Measurements from ENCODE around the gene ABI3BP.

The ABI3BP gene

DNA sequence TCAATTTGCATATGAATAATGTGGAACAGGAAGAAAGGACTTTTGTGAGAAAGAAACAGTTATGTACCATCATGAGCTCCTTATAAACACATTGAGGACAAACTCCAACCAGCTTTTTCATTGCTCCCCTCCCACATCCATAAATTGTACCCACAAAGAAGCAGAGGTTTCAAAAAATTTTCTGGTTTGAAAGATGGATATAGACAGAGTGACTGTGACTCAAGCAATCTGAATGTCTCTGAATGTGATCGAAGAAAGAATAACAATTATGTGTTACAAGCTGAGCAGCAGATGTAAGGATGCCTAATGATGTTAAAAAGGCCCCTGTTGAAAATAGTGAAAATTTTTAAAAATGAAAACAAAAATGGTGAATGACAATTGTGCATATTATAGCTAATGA, 156.6 kb downstream of the ABI3BP start:
- peak; percentile 20 to 26 for DNase-seq (ENCODE audit: low read depth in 2 of 2)

DNA sequence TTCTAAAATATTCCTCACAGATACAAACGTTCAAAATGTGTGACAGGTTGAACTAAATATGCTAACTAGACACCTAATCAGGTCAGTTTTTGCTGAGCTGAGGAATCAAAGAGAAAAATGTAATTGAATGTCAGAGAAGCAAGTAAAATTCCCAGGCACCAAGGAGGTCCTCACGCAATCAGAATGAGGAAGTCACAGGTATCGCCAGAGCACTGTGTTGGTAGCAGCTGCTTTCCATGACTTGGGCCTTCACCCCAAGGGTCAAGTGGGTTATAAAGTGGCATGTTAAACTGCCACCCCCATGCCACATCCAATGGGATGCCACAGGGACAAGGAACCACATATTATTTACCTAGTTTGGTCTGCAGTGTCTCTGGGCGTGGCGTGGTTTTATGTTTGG, 158.9 kb downstream of the ABI3BP start:
- DNase-seq (ENCODE audit: low read depth in 2 of 2): no peak

DNA sequence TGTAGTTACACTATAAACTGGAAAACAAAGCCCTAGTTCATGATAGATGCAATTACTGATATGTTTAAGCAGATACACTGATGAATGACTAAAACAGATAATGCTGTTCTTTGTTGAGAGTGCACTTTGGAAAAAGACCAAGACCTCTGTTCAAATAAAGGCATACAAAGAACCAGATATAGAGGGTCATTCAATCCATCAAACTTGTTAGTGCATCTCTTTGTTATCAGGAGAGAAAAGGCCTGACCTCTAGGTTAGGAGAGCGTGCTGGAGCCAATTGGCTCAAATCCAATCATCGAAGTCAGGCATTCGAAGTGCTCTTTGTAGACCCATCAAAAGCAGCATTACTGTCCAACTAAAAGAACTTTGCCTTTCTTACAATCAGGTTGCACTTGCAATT, 159.7 kb downstream of the ABI3BP start:
- no peak for DNase-seq (ENCODE audit: low read depth in 2 of 2)

DNA sequence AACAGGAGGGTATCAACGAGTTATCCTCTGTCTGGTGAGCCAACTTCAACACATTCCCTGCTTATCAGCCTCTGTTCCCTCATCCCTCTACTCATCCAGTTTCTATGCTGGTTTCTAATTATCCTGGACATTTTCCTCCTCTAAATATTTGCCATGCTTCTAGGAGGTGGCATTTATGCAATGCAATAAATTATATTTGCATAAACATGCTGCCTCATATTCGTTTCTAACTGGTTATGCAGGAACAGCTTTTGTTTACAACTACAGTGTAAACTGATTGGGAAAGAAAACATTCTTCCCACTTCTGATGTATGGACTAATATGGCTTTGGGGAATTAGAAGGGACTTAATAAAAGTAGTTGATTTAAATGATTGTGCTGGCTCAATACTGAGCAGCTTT, 161.6 kb downstream of the ABI3BP start:
- no peak for DNase-seq (ENCODE audit: low read depth in 2 of 2)

DNA sequence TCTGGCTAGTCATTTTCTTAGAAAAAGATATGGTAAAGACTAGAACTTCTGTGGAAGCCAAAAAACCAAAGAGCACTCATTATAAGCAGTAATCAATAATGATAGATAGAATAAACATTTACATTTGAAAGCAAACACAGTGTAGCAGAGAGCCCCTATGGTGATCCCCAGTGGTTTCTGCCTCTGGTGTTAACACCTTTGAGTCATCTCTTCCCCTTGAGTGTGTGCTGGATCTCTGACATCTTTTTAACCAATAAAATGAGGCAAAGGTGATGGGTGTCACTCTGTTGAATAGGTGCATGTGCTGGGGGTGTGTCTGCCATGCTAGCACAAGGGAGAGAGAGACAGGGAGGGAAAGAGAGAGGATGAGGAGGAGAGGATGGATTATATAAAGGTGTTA, 162.3 kb downstream of the ABI3BP start:
- no peak for DNase-seq (ENCODE audit: low read depth in 2 of 2)

DNA sequence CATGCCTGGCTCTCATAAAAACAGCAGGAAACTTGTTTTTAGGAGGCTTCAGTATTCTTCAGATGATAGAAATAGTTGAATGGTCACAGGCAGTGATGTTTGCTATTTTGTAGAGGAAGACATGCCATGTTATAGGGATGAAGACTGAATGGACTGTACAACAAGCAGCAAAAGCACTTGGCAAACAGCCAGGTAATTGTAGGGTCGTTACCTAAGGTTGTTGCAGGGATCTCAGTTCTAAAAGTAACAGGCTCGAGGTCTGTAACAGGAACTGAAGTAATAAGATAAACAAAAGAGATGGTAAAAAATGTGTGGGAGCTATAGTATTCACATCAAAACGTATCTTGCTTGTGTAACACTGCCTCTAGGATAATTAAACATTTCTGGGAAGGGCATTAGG, 167.6 kb downstream of the ABI3BP start:
- no peak for DNase-seq (ENCODE audit: low read depth in 2 of 2)

DNA sequence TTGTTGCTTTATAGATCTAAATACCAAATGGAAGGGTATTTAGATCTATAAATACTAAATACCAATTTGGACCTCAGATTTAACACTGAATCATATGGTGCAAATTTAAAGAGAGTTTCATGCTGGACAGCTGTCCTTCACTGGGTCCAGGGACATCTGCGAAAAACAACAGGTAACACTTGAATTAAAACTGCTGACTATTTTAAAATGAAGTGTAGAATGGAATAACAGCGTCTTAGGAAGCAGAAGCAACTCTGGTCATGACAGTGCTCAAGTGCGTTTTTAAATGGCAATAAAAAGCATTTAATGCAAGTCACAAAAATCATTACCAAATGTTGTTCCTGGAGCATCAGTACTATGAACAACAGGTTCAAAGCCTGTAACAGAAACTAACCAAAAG, 177.6 kb downstream of the ABI3BP start:
- no peak for DNase-seq (ENCODE audit: low read depth in 2 of 2)

DNA sequence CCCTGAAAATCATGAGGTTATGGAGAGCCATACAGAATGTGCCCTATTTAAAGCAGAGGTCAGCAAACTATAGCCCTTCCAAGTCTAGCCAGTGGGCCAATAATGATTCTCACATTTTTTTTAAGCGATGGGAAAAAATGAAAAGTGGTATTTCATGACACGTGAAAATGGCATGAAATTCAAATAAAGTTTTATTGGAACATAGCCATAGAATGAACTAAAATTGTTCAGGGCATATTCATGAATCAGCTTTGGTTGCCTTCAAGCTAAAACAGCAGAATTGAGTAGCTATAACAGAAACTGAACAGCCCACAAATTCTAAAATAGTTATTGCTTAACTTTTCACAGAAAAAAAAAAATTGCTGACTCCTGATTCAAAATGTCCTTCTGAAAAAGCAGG, 179.4 kb downstream of the ABI3BP start:
- DNase-seq (ENCODE audit: low read depth in 2 of 2): no peak

DNA sequence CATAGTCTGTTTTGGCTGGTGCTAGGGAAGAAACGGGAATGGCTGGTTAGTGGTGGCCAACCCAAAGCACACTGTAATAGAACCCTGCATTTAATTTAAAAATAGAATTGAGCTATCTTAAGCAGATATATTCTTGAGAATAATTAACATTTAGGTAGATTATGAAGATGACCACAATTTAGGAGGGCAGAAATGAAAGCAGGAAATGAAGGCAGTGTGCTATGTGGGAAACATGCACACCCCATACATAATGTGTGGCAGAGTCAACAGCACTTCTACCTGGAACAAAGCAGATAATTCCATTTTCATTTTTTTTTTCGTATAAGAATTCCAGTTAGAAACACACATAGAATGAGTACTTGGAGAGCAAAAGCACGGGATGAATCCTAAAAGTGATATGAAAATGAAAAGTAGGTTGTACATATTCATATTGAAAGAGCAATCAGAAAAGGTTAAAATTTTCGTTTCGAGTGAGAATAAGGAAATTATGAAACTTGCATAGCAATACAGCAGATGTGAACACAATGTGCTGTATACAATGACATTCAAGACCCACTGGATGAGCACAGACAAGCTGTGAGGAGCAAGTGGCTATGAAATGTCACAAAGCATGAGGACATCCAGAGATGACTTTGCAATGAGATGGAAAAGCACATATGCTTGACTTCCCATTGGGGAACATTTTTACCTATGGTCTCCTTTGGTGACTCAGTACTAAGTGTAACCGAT, 181.3 kb downstream of the ABI3BP start:
- DNase-seq (ENCODE audit: low read depth in 2 of 2): no peak

DNA sequence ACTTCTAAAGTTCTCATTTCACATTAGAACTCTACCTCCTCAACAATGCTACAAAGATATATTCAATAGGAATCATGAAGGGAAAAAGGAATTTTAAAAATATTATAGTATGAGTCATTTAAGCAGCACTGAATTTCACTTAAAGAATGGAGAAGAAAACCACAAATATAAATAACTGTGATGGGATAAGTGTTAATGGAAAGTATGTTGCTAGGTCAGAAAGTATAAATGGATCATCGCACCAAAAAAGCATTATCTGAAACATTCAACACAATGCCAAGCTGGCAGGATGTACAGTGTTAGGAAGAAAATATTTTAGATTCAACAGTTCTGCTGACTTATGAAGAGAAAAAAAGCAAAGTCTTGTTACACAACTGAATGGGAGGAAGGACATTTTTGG, 182.6 kb downstream of the ABI3BP start:
- DNase-seq (ENCODE audit: low read depth in 2 of 2): peak; percentile 93

DNA sequence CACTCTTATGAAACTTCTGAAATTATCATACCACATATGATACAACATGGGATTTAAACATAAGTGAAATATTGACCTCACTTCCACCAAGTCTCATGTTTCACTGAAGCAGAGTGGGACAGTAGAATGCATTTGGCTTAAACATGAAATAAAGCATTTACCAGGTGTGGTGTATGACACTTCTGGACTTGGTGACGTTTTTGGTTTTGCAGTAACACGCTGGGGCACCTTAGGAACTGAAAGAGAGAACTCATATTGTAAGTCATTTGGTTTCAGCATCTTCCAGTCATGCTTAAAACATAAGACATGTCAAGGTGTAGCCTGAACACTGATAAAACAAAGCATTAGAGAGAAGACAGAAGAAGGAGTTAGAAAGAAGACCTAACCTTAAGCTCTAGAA, 188.6 kb downstream of the ABI3BP start:
- DNase-seq (ENCODE audit: low read depth in 2 of 2): no peak

DNA sequence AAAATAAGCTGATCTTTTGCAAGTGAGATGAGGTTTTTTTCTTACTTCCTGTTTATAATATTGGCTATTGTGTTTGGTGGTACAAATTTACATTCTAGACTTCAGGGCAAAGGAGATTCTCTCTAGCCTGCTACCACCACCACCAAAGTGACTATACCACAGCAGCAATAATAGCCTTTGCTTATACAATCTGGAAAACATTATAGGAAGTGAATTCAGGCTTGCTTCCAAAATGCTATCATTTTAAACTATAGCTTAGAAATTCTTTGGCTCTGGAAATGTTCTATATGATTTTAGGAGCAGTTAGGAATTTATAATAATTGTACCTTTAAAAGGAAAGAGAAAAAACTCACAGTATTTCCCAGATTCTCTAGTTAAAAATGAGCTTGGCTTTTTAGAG, 189.5 kb downstream of the ABI3BP start:
- DNase-seq (ENCODE audit: low read depth in 2 of 2): no peak

DNA sequence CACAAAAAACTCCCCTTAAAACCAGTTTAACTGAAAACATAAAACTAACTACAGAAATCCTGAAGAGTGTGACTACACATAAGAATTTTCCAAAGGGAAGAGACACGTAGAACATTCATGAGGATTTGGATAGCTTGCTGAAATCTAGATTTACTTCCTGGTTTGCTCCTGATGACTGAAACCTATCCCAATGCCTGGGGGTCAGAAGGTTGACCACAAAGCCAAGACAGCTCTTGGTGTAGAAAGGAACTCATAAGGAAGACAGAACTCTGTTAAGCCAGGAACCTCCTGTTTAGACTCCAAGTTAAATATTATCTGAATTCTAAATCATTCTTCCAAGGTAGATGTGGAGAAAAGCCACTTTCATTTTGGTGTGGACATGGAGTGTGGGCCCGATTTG, 191.1 kb downstream of the ABI3BP start:
- peak in 1 of 2 experiments; percentile 58 for DNase-seq (ENCODE audit: low read depth in 2 of 2)

DNA sequence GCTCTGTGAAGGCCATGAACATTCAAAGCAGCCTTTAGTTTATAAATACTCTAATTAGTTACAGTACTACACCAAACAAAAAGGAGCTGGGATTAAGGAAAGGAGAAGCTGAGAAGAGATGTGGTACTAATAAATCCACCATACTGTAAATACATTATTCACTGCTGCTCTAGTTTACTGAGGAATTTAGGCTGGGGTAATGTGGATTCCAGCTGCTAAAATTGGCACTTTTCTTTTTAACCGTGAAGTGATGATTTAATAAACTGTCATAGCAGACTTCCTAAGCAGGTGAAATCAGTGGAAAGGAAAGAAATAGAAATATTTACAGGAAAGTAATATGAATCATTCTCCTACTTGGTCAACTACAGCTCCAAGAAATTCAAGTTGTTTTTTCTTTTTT, 195.2 kb downstream of the ABI3BP start:
- DNase-seq (ENCODE audit: low read depth in 2 of 2): peak; percentile 74 to 76

DNA sequence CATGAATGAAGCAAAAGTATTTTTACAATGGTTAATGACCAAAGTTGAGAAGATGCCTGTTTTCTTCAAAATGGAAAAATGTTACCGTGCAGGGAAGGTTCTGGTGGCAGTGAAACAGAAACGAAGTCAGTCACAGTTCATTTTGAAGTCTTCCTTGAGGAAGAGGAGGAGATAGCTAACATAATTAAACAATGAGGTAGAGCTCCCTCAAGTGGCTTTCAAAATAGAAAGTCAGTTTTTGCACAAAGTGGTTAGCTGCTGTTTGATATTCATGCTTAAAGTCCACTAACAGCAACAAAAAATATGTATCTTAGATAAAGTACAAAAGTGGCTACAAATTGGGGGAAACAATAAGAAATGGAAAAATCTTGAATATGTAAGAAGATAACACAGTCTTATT, 196.7 kb downstream of the ABI3BP start:
- DNase-seq (ENCODE audit: low read depth in 2 of 2): no peak

DNA sequence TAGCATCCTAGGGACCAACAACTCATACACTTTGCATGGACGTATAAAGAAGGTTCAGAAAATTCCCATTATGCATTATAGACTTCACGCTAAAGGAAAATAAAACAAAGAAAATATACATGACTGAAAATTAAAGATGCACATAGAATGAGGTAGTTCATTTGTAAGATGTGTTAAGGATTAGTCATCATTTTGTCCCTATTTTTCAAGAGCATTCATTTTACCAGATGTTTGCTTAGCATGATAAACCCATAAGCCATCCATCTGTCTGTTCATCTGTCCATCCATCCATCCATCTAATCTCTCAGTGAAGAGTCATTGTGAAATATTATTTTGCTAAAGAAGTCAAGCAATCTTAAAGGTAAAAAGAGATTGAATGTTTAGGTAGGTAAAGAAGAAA, 203.6 kb downstream of the ABI3BP start:
- DNase-seq (ENCODE audit: low read depth in 2 of 2): no peak

DNA sequence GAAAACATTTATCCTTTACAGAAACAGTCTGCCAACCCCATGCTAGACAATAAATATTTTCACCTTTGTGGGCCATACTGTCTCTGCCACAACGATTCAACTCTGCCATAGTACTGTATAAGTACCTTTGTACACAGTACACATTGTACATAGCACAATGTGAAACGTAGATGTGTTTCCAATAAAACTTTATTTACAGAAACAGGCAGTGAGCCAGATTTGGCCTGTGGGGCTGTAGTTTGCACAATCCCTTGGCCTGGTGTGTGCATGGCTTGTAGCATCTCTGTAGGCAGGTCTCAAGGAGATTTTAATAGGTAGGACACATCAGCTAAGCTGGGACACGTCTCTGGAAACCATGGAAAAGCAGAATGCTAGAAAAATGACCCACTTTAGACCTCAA, 209.6 kb downstream of the ABI3BP start:
- no peak for DNase-seq (ENCODE audit: low read depth in 2 of 2)

DNA sequence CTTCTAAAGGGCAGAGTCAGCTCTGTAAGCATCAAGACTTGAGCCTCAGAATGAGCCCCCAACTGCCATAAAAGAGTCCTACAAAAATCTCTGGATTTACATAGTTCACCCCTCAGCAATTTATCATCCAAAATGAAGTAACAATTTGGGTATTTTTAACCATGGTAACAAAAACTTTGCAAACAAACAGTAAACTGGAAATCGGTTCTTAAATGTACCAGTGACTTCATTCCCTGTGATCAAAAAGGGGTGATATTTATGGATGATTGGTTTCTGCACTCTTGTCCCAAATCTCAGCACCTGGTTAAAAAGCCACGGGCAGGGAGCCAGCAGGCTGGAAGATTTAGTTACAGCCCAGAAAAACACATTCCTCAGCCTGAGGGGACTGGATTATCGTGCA, 210.3 kb downstream of the ABI3BP start:
- DNase-seq (ENCODE audit: low read depth in 2 of 2): peak in 1 of 2 experiments; percentile 43

DNA sequence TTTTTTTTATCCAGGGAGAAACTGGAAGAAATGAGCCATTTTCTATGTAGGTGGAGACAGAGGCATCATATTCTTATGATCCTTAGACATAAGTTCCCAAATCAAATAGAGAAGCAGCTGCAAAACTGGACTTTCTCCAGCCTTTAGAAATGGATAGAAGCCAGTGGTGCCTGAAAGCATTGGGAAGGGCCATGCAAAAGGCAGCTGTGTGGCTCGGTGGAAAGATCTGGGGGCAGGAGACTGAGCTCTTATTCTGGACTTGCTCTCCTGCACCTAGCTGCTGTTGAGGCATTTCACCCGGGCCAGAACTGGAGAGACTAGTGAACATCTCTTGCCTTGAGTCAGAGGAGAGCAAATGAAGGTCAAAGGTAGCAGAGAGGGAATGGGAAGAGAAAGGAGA, 210.9 kb downstream of the ABI3BP start:
- DNase-seq (ENCODE audit: low read depth in 2 of 2): no peak

DNA sequence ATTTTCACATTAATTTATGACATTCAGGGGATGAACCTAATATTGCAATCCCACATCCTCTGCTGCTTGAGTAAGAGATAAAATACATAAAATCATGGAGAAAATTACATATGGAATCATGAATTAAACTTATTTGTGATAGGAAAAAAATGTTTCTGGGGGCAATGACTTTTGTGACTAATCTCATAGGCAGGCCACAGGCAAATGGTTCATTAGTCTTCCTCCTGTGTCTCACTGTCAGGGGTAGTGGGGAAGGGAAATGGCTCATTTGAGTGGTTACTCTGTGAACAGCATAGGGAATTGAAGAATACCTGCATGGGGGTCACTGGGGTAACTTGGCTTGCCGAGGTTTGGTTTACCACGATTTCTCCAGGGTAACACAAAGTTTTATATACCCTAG, 211.9 kb downstream of the ABI3BP start:
- DNase-seq (ENCODE audit: low read depth in 2 of 2): peak; percentile 67 to 75

DNA sequence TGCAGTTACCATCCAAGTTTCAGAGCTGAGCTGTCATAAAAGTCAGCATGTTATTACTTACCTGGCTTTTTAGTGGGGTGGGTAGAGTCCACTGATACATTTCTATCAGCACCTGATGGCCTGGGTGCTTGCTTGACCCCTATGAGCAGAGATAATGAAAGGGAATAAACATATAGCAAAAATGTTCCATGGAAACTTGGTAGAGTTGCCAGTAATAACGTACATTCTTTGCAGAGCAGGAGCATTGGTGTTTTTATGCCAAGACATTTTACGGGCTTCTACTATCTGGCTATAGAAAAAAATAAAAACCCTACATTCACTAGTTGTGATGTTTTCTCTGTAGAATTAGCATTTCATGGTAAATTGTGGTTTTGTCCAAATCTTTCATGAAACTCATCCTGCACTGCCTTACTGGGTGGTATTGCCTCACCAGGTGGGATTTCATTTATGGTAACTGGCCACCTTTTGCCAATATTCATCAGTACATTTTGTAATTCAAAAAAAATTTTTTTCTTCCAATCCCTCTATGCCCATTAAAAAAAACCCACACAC, 213.1 kb downstream of the ABI3BP start:
- DNase-seq (ENCODE audit: low read depth in 2 of 2): no peak

DNA sequence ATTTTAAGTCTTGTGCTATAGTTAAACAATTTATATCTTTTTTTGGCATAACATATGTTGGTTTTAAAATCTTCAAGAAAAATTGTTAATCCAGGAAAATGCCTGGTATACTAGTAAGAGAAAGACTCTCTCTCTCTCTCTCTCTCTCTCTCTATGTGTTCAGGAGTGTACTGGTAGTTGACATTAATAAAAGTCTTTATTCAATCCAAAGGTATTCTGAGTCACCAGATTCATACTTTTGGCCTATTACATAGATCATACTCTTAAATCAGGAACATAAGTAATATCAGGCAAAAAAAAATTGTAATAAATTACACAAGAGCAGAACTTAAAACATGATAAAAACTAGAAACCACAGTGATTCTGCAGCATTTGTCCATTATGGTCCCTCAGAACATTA, 213.7 kb downstream of the ABI3BP start:
- no peak for DNase-seq (ENCODE audit: low read depth in 2 of 2)

DNA sequence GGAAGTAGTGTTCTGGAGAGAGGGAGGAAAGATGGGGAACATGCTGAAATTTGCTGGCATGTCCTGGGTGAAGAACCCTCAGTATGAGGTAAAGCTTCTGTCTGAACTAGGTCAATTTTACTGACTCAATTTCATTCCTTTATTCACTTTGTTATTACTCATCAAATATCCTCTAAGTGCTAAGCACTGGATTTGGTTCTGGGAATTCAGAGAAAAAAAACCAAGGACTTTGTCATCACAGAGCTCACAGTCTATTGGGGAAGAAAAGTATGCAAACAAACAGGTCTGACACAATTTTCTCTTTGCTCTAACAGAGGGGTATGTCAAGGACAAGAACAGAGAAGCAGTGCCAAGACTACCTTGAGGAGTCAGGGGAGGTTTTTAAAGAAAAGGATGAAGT, 215.9 kb downstream of the ABI3BP start:
- DNase-seq (ENCODE audit: low read depth in 2 of 2): peak in 1 of 2 experiments; percentile 46

DNA sequence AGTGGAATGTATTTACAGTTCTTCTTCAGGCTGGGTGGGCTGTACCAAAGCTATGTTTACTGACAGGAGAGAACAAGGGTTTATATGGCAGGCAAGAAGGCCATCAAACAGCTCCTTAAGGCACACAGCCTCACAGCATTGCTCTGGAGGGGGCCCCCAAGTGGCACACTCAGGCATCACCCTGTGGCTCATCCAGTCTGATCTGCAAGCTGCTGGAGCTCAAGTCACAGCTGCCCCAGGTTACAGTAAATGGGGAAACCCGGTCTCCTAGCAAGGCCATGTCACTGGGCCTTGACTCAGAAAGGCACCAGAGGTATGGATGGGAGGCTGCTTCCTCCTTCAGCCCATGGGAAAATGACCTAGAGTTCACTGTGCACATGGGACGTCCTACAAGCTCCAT, 216.5 kb downstream of the ABI3BP start:
- DNase-seq (ENCODE audit: low read depth in 2 of 2): no peak
